ENCODE results near the gene MPG. TPM values are rescaled to one million over a fixed set of nuclear protein-coding genes. Genes with fewer than 3 reads are reported as not detected.

The MPG gene
- polyA plus RNA-seq, 3 donors: 32.5 to 86.9 (median 70.6) TPM

DNA sequence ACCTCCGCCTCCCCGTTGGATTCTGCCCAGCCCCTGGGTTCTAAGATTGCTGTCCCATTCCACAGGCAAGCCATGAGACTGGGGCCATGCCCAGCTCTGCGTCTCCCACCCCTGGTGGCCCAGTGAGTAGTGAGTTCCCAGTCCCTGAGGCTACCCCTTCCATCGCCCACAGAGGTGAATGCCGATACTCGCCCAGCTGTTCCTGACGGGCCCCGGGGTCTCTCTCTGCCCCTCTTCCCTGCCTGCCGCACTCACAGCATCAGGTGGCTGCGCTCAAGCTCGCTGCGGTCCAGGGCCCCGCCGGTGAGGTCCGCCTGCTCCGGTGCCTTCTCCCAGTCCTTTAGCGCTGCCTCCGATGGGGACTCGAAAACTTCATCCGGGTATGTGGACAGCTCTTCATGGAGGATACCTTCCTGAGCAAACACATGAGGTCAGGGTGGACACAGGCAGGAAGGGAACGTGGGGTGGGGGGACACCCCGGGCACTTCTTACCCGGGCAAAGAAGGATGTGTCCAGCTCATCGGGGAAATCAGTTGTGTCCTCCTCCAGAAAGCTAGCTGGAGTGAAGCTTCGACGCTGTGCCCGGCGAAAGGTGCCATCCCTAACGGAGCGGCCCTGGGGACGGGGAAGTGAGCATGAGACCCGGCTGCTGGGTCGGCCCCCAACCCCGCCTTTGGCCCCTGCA lies 15.6 kb upstream of the MPG start:
- H3K4me2 ChIP-seq (replicated peaks; ENCODE audit: extremely low read depth, low read length, poor library complexity, severe bottlenecking): no peak overlapping the region
- H3K9ac ChIP-seq (ENCODE audit: insufficient read depth, low read length, poor library complexity, severe bottlenecking): no peak overlapping the region
- no peak for DNase-seq
- Mint-ChIP-seq H3K4me1 (peaks cover 13% of the 10 kb centered on the region), H3K27ac (peak overlapping the region in 1 of 7 donors; percentile 75), H3K36me3 (peaks cover 9 to 10% of the 10 kb centered on the region in 2 donors), H3K9me3 (no peaks in the 10 kb centered on the region), H3K27me3 (ENCODE audit: low read depth in 3 of 3) (peaks cover 2 to 13% (median 6%) of the 10 kb centered on the region in 3 donors), H3K4me3 (no peak overlapping the region)
- H3K36me3 ChIP-seq (replicated peaks in 1 of 2; ENCODE audit: control insufficient read depth in 1 of 2, insufficient read depth in 2 of 2, low read length in 2 of 2): peaks cover 0 to under 1% of the 10 kb centered on the region in 2 donors
- no peak overlapping the region for H2AFZ ChIP-seq (ENCODE audit: insufficient read depth, low read depth, low read length, poor library complexity, severe bottlenecking)
- TF ChIP-seq, protein P1, sequence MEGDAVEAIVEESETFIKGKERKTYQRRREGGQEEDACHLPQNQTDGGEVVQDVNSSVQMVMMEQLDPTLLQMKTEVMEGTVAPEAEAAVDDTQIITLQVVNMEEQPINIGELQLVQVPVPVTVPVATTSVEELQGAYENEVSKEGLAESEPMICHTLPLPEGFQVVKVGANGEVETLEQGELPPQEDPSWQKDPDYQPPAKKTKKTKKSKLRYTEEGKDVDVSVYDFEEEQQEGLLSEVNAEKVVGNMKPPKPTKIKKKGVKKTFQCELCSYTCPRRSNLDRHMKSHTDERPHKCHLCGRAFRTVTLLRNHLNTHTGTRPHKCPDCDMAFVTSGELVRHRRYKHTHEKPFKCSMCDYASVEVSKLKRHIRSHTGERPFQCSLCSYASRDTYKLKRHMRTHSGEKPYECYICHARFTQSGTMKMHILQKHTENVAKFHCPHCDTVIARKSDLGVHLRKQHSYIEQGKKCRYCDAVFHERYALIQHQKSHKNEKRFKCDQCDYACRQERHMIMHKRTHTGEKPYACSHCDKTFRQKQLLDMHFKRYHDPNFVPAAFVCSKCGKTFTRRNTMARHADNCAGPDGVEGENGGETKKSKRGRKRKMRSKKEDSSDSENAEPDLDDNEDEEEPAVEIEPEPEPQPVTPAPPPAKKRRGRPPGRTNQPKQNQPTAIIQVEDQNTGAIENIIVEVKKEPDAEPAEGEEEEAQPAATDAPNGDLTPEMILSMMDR (IDR thresholded peaks at IDR 0.05): no peak
- H3K27me3 ChIP-seq (ENCODE audit: control insufficient read depth in 2 of 2, insufficient read depth in 2 of 2, low read length in 2 of 2): peaks cover 0 to 4% of the 10 kb centered on the region in 2 donors
- no peaks in the 10 kb centered on the region for H4K20me1 ChIP-seq (ENCODE audit: insufficient read depth, low read length)
- no peak overlapping the region for H3K4me3 ChIP-seq (replicated peaks in 1 of 3; ENCODE audit: low read depth in 2 of 3, low read length in 3 of 3)
- H3K9me3 ChIP-seq (replicated peaks in 1 of 2; ENCODE audit: control insufficient read depth in 1 of 2, insufficient read depth in 1 of 2, low read length in 2 of 2): no peaks in the 10 kb centered on the region
- WGBS (ENCODE audit: insufficient coverage): 94% methylated on average over 30 of the region's 34 CpGs
- intact Hi-C loops (cut with micrococcal nuclease): no loop called here
- H3K79me2 ChIP-seq (ENCODE audit: insufficient read depth, low read length): no peaks in the 10 kb centered on the region
- no peak overlapping the region for H3K27ac ChIP-seq (ENCODE audit: low read depth in 1 of 2, low read length in 2 of 2)
- no peaks in the 10 kb centered on the region for H3K4me1 ChIP-seq (ENCODE audit: control insufficient read depth in 1 of 2, insufficient read depth in 2 of 2, low read length in 2 of 2)

DNA sequence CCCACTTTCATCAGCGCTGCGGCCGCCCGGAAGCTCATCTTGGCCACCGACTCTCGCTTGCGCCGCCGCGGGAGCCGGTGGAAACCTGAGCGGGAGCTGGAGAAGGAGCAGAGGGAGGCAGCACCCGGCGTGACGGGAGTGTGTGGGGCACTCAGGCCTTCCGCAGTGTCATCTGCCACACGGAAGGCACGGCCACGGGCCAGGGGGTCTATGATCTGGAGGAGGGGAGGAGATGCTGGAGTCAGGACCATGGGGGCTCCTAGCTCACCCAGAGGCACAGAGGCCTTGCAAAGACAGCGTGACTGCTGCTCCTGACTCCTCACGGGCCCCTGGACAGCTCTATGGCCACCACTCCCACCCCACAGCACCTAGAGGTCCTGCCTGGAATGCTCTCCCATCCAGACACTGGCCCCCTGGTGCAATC lies 15.0 kb upstream of the MPG start:
- no peaks in the 10 kb centered on the region for H3K9me3 Mint-ChIP-seq
- H3K27me3 Mint-ChIP-seq (ENCODE audit: low read depth in 3 of 3): peaks cover 2 to 18% (median 6%) of the 10 kb centered on the region in 3 donors
- Histone ChIP-seq H3K4me3 (replicated peaks in 1 of 3; ENCODE audit: low read depth in 2 of 3, low read length in 3 of 3) (no peak overlapping the region), H4K20me1 (ENCODE audit: insufficient read depth, low read length) (no peaks in the 10 kb centered on the region), H3K79me2 (ENCODE audit: insufficient read depth, low read length) (no peaks in the 10 kb centered on the region), H3K36me3 (replicated peaks in 1 of 2; ENCODE audit: control insufficient read depth in 1 of 2, insufficient read depth in 2 of 2, low read length in 2 of 2) (no peaks in the 10 kb centered on the region), H3K27ac (ENCODE audit: low read depth in 1 of 2, low read length in 2 of 2) (no peak overlapping the region), H3K9ac (ENCODE audit: insufficient read depth, low read length, poor library complexity, severe bottlenecking) (no peak overlapping the region), H3K4me1 (ENCODE audit: control insufficient read depth in 1 of 2, insufficient read depth in 2 of 2, low read length in 2 of 2) (no peaks in the 10 kb centered on the region), H3K4me2 (replicated peaks; ENCODE audit: extremely low read depth, low read length, poor library complexity, severe bottlenecking) (no peak overlapping the region), H3K27me3 (ENCODE audit: control insufficient read depth in 2 of 2, insufficient read depth in 2 of 2, low read length in 2 of 2) (peaks cover 0 to 4% of the 10 kb centered on the region in 2 donors), H2AFZ (ENCODE audit: insufficient read depth, low read depth, low read length, poor library complexity, severe bottlenecking) (no peak overlapping the region), H3K9me3 (replicated peaks in 1 of 2; ENCODE audit: control insufficient read depth in 1 of 2, insufficient read depth in 1 of 2, low read length in 2 of 2) (no peaks in the 10 kb centered on the region)
- 92% methylated on average over 19 of the region's 21 CpGs for WGBS (ENCODE audit: insufficient coverage)
- peaks cover 5 to 8% of the 10 kb centered on the region in 2 donors for H3K36me3 Mint-ChIP-seq
- H3K27ac Mint-ChIP-seq: no peak overlapping the region
- no peak for DNase-seq
- no peak overlapping the region for H3K4me3 Mint-ChIP-seq
- intact Hi-C loops (cut with micrococcal nuclease): no loop called here
- peaks cover 7% of the 10 kb centered on the region for H3K4me1 Mint-ChIP-seq
- TF ChIP-seq, protein P1 (IDR thresholded peaks at IDR 0.05): no peak
